Mesothelial cell of epicardium (in vitro differentiated cells): Measurements from ENCODE around the gene PROZ. TPM values are rescaled to one million over a fixed set of nuclear protein-coding genes. Genes with fewer than 3 reads are reported as not detected.
"Not testable (repeated sequence)": the region's sequence is repeated elsewhere in the genome, so short reads cannot be mapped to it uniquely, and the experiment has no call there.

Experiments
- DNase-seq, 2 experiments: peaks; one replicate each; pipeline ENCODE4 v3.0.0; 2021; ENCODE audit warnings: low spot score in 2 of 2; ENCODE audit not compliant: unreplicated experiment in 2 of 2
- H3K27ac Mint-ChIP-seq: 2 replicates; pipeline ENCODE4 v1.8.0; 2021; ENCODE audit warnings: mixed read lengths
- H3K27me3 Mint-ChIP-seq: 2 replicates; pipeline ENCODE4 v1.8.0; 2021; ENCODE audit warnings: low read depth, mixed read lengths
- H3K36me3 Mint-ChIP-seq: 2 replicates; pipeline ENCODE4 v1.8.0; 2021; ENCODE audit warnings: mixed read lengths
- H3K4me1 Mint-ChIP-seq: 2 replicates; pipeline ENCODE4 v1.8.0; 2021; ENCODE audit warnings: mixed read lengths
- H3K4me3 Mint-ChIP-seq: 2 replicates; pipeline ENCODE4 v1.8.0; 2021; ENCODE audit warnings: mild to moderate bottlenecking, moderate library complexity, mixed read lengths
- H3K9me3 Mint-ChIP-seq: 2 replicates; pipeline ENCODE4 v1.8.0; 2021; ENCODE audit warnings: mixed read lengths
- total RNA-seq: library from RNA; stranded (reverse); gene quantifications from 3 replicates; pipeline ENCODE4 v1.2.1, GENCODE V29; 2021
- TF ChIP-seq, protein P1 (sequence below): fragments of 200-600 bp; sonication (generic); IDR thresholded peaks from one replicate; pipeline ENCODE4 v1.5.0; 2021; ENCODE audit warnings: antibody characterized with exemption; ENCODE audit not compliant: unreplicated experiment

Gene PROZ
- not detected in 3 replicates for total RNA-seq

- Mint-ChIP-seq H3K4me3 (no peak within 1 kb of the TSS), H3K9me3 (peaks cover 5% of the 10 kb centered on the region), H3K4me1 (peaks cover 4% of the 10 kb centered on the region), H3K36me3 (no peaks in the 10 kb centered on the region), H3K27me3 (peaks cover 24% of the 10 kb centered on the region), H3K27ac (no peak within 1 kb of the TSS)
- no peak for DNase-seq
- TF ChIP-seq, protein P1, sequence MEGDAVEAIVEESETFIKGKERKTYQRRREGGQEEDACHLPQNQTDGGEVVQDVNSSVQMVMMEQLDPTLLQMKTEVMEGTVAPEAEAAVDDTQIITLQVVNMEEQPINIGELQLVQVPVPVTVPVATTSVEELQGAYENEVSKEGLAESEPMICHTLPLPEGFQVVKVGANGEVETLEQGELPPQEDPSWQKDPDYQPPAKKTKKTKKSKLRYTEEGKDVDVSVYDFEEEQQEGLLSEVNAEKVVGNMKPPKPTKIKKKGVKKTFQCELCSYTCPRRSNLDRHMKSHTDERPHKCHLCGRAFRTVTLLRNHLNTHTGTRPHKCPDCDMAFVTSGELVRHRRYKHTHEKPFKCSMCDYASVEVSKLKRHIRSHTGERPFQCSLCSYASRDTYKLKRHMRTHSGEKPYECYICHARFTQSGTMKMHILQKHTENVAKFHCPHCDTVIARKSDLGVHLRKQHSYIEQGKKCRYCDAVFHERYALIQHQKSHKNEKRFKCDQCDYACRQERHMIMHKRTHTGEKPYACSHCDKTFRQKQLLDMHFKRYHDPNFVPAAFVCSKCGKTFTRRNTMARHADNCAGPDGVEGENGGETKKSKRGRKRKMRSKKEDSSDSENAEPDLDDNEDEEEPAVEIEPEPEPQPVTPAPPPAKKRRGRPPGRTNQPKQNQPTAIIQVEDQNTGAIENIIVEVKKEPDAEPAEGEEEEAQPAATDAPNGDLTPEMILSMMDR = no peak
Observed at GRCh38 chr13:113157929-113158747, at the start of gene PROZ. PROZ (plus strand) TSS chr13:113158648; CDS start chr13:113158661, 13 bp downstream.

- peak overlapping the region; percentile 54 for H3K4me3 Mint-ChIP-seq
Observed at GRCh38 chr13:113109151-113110047, 49.0 kb upstream of the PROZ start.

GRCh38 chr13:113110048-113110851, 48.2 kb upstream of the PROZ start:
- Mint-ChIP-seq H3K9me3 (no peaks in the 10 kb centered on the region), H3K4me3 (peak overlapping the region; percentile 60), H3K4me1 (no peaks in the 10 kb centered on the region), H3K27ac (no peak overlapping the region), H3K27me3 (peaks cover 28% of the 10 kb centered on the region), H3K36me3 (no peaks in the 10 kb centered on the region)
- peak in 1 of 2 experiments; percentile 20 for DNase-seq
- TF ChIP-seq, protein P1 = no peak

More at GRCh38 chr13:113109151-113110047, 49.0 kb upstream of the PROZ start:
- Mint-ChIP-seq H3K27ac (no peak overlapping the region), H3K4me1 (no peaks in the 10 kb centered on the region), H3K27me3 (peaks cover 28% of the 10 kb centered on the region), H3K36me3 (no peaks in the 10 kb centered on the region), H3K9me3 (no peaks in the 10 kb centered on the region)
- peak in 1 of 2 experiments; percentile 18 for DNase-seq
- TF ChIP-seq, protein P1 = no peak

DNA sequence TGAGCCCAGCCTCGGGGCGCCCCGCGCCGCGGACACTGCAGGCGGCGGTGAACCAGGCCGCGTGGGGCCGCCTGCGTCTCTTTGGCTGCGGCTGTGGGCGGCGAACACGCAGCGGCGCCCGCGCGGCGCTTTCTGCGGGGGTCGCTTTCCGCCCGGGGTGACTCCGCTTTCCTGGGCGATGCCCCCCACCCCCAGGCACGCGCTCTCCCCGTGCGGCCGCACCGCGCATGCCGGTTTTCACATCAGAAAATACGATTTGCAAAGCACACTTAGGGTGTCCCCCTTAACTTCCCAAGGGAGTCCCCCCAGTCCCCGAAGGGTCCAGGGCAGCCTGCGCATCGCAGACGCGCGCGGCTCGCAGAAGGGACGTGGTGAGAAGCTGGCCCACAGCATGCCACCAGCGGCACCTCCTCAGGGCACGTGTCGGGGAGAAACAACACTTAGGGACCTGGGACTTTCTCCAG, 47.6 kb upstream of the PROZ start:
- Mint-ChIP-seq H3K4me3 (peak overlapping the region; percentile 60), H3K9me3 (no peaks in the 10 kb centered on the region), H3K27me3 (peaks cover 30% of the 10 kb centered on the region), H3K4me1 (no peaks in the 10 kb centered on the region), H3K36me3 (no peaks in the 10 kb centered on the region), H3K27ac (no peak overlapping the region)
- DNase-seq = no peak
- TF ChIP-seq, protein P1 = no peak

DNA sequence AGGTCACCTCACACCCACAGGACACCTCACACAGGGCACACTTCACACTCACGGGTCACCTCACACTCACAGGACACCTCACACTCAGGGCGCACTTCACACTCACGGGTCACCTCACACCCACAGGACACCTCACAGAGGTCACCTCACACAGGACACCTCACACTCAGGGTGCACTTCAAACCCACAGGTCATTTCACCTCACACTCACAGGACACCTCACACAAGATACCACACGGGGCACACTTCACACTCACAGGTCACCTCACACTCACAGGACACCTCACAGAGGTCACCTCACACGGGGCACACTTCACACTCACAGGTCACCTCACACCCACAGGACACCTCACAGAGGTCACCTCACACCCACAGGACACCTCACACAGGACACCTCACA, 46.6 kb upstream of the PROZ start:
- H3K4me1 Mint-ChIP-seq = not testable (repeated sequence)

GRCh38 chr13:113112475-113112874, 46.0 kb upstream of the PROZ start:
- peaks cover 42% of the 10 kb centered on the region for H3K27me3 Mint-ChIP-seq
- not testable (repeated sequence) for DNase-seq, H3K27ac Mint-ChIP-seq, H3K9me3 Mint-ChIP-seq, H3K4me3 Mint-ChIP-seq, H3K4me1 Mint-ChIP-seq, H3K36me3 Mint-ChIP-seq

More for the DNA sequence above, 46.6 kb upstream of the PROZ start:
- H3K4me3 Mint-ChIP-seq, H3K9me3 Mint-ChIP-seq, H3K36me3 Mint-ChIP-seq, H3K27ac Mint-ChIP-seq, DNase-seq: not testable (repeated sequence)
- H3K27me3 Mint-ChIP-seq = peaks cover 39% of the 10 kb centered on the region
